Stimulated activated CD8-positive, alpha-beta memory T cell treated with anti-CD3 and anti-CD28 coated beads, Interleukin-4, amount 100 ng/mL, for 1 hour (primary cell): ENCODE results near the gene FAM240B.

Experiments
- DNase-seq, 2 donors: peaks; one replicate each; pipeline ENCODE4 v3.0.0-alpha.2; 2020; ENCODE audit warnings: low read depth in 2 of 2, low spot score in 1 of 2

Gene FAM240B

DNA sequence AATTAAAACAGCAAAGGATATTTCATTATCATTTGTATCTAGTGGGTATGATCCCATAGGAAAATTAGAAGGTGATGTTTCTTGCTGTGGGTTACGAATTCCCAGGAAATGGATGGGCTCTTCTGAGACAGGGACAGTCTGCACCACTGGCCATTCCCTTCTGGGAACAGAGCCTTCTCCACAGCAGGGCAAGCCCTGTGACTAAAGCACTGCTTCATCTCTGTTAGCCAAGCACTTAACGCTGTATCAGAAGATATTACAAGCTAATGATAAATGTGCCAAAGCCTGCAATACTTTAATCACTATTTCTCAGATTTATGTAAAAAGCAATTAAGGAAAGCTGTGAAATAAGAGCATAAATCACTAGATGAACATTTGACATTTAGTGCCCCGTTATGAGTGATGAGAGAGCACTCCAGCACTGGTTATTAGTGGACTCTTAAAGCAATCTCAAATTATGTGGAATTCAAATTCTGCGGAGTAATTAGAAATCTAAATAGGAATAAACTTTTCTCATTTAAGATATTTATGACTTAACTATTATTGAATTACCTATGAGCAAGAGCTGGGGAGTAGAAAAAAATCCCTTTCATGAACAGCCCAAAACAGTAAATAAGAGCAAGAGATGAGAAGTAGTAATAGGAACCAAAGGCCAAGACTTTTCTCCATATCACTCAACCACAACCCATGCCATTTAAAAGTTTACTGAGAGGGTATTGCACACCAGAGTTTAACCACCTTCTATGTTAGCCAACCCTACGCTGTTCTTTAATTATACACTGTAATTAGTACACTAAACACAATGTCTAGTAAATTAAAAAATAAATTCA, 49.2 kb downstream of the FAM240B start:
- DNase-seq, result no peak

DNA sequence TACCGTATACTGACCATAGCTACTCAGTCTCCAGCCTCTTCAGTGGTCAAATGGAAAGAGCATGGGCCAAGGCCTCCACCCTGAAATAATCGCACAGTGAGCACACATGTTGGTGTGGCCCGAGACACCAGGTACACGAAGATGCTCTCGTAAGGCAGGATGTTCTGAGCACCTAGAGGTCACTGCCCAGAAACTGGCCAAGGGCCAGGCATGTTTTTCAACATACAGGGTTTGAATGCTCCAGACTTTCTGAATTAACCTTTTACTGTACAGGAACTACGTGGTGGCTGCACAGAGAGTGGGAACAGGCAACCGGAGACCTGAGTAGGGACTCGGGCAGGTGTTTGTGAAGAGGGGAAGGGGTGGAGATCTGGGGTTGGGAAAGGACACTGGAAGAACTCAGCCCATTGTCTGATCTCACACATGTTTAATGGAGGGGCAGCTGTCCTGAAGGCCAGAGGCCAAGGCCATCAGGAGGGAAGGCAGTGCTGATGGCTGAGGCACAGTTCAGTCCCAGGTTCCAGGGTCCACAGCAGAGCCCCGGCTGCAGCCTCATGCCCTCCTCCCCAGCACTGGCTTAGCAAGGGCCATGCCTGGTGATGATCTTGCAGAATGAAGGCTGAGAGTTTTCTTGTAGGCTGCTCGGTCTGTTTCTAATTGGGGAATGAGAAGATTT, 51.0 kb downstream of the FAM240B start:
- DNase-seq, result no peak

DNA sequence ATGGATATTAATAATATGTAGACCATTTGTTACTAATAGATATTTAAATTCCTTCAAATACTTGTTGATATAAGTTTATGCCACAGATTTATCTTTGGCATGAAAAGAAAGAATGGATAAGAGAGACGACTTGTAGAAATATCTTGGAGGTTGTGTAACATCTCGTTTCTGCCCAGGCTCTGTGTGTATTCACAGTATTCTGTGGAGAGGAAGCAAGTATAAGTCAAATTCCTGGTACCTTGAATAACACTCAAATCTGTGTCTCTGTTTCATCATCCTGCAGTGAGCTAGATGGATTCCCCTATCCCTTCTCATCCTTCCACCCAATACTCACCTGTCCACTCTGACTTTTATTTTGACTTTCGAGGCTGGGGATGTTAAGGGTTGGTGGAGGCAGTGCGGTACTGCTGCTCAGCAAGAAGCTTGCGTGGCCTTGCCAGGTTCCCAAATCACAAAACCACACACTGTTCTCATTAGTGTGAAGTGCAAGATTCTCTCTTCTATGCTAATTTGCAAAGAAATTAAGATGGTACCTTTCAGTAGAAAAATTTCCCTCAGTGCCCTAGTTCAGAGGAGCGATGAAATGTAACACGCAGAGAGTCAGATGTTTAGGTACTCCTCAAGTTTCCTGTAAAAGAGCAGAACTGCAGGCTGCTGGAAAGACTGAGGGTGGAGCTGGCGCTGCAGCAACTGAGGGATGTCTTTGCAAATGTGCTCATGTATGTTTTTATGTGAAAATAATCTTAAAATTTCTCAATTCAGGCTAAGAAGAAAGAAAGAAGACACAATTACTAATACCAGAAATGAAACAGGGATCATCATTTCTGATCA, 57.0 kb downstream of the FAM240B start:
- DNase-seq, result no peak

DNA sequence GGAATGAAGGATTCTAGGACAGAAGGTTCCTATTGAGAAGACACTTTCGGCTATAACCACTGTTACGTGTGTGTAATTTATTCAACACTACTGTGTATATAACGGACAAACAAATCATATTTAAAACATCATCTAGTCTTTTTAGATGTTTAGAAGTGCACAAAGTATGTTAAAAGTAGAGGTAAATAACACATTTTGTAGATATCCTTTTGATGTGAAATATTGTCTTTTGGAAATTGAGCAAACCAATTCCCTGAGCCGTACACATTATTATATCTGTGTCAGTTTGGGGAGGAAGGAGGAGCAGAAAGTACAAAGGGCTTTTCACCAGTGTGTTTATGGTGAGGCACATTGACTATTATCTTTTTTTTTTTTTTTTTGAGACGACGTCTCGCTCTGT, 60.4 kb downstream of the FAM240B start:
- no peak for DNase-seq

DNA sequence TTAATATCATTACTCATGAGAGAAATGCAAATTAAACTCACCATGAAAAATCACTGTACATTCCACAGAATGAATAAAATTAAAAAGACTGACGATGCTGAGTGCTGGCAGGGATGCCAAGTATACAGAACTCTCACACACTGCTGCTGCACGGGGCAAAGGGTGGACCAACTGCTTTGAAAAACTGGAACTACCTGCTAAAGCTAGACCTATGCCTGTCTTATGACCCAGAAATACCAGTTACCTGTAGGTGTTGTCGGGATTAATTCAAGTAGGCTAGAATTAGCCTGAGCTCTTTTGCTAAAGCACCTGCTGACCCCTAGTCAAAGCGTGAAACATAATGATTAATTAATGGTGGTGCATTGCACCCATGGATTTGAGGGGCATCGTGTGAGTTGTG, 63.0 kb downstream of the FAM240B start:
- no peak for DNase-seq

DNA sequence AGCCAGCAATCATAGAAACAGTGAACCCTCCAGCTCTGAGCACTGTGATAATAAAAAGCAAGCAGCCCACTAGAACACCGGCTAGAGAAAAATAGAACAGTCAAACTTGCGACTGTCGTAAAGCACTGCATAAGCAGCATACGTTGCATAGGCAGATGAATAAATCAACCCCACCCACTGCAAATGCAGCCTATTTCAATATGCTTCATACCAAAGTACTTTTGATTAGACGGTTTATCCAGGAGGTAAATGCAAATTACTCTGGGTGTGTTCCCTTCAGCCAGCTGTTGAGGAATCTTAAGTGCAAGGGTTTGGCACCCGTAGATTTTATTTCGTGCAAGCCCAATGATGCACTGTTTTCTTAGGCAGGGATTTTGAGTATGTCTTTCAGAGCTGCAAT, 67.4 kb downstream of the FAM240B start:
- DNase-seq, result no peak

- DNase-seq, result no peak
These were observed 67.9 kb downstream of the FAM240B start for GRCh38 chr9:38652044-38652443.

DNA sequence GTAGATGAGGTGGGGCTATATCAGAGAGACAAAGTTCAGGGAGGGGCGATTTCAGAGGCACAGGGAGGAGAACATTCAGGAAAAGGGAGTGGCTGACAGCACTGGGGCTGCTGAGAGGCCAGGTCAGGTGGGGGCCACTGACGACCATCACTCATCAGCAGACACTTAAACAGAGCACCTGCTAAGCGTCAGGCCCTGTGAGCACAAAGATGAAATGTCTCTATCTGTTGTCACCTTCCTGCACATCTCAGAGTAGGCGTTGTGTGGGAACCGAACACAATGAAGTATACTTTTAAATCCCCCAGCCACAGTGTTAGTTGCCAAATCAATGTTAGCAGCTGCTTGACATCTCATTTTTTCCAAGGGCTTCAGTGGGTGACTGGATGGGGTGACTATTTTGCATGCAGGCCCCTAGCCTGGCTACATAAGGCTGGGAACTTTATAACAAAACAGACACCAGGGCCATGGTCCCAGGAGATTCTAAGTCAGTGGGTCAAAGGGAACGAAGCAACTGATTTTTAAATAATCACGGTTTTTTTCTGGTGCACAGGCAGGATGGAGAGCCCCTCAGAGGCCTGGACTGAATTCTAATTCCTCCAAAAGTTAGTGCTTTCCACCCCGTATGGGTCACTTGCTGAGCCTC, 68.4 kb downstream of the FAM240B start:
- DNase-seq, result no peak

DNA sequence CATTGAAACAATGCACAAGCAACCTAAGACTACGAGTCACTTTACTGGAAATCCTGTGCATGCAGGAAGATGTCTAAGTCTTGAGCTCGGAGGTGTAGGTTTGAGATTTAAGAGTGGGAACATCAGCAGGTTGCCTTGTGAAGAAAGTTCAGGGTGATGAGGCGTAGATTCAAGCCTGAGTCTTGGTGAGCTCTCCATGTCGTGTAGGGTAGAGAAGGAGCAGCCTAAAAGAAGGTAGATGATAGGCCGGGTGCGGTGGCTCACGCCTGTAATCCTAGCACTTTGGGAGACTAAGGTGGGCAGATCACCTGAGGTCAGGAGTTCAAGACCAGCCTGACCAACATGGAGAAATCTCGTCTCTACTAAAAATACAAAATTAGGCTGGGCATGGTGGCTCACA, 69.4 kb downstream of the FAM240B start:
- DNase-seq, result no peak

- DNase-seq, result no peak
These were observed 70.1 kb downstream of the FAM240B start for GRCh38 chr9:38649731-38650363.

DNA sequence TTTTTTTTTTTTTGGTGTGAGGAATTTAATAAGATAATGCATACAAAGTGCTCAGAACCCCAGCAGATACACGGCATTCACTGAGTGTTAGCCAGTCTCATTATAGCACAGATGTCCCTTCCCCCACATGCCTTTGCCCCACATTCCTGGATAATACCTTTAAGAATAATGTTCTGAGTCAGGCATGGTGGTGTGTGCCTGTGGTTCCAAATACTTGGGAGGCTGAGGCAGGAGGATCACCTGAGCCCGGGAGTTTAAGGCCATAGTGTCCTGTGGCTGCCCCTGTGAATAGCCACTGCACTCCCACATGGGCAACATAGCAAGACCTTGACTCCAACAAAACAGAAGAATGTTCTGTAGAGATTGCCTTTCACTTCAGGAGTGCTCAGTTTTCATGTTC, 75.3 kb downstream of the FAM240B start:
- DNase-seq, result no peak
